HG03045 (cell line): Measurements from ENCODE around the gene AQP12A.

ENCODE experiments used
- ATAC-seq: cut with Tn5 transposase; IDR thresholded peaks from one replicate; pipeline ENCODE4 v1.9.1; 2021; ENCODE audit warnings: mild to moderate bottlenecking, moderate library complexity; ENCODE audit not compliant: unreplicated experiment

Gene AQP12A

GRCh38 chr2:240722376-240722775 lies 30.7 kb downstream of the AQP12A start:
- ATAC-seq = no peak

GRCh38 chr2:240722796-240723735 lies 31.4 kb downstream of the AQP12A start:
- no peak for ATAC-seq

- no peak for ATAC-seq
Measured at GRCh38 chr2:240723851-240724250, 32.2 kb downstream of the AQP12A start.

GRCh38 chr2:240724431-240724830 lies 32.8 kb downstream of the AQP12A start:
- ATAC-seq = no peak

- no peak for ATAC-seq
Measured at GRCh38 chr2:240725266-240725665, 33.6 kb downstream of the AQP12A start.

GRCh38 chr2:240725671-240726070 lies 34.0 kb downstream of the AQP12A start:
- no peak for ATAC-seq

GRCh38 chr2:240726876-240727275 lies 35.2 kb downstream of the AQP12A start:
- ATAC-seq = no peak

- no peak for ATAC-seq
Measured at GRCh38 chr2:240727439-240727838, 35.8 kb downstream of the AQP12A start.

GRCh38 chr2:240727913-240728312 lies 36.2 kb downstream of the AQP12A start:
- ATAC-seq = no peak

- ATAC-seq = no peak
Measured at GRCh38 chr2:240728361-240728760, 36.7 kb downstream of the AQP12A start.

- ATAC-seq = no peak
Measured at GRCh38 chr2:240728827-240729226, 37.2 kb downstream of the AQP12A start.

GRCh38 chr2:240730501-240731177 lies 39.0 kb downstream of the AQP12A start:
- ATAC-seq = no peak

GRCh38 chr2:240731178-240731545 lies 39.5 kb downstream of the AQP12A start:
- ATAC-seq = no peak

GRCh38 chr2:240732184-240732583 lies 40.5 kb downstream of the AQP12A start:
- ATAC-seq = no peak

- no peak for ATAC-seq
Measured at GRCh38 chr2:240732911-240733622, 41.4 kb downstream of the AQP12A start.

GRCh38 chr2:240733803-240734495 lies 42.3 kb downstream of the AQP12A start:
- ATAC-seq = no peak

GRCh38 chr2:240734756-240735155 lies 43.1 kb downstream of the AQP12A start:
- no peak for ATAC-seq

GRCh38 chr2:240735476-240735875 lies 43.8 kb downstream of the AQP12A start:
- no peak for ATAC-seq

- ATAC-seq = no peak
Measured at GRCh38 chr2:240736281-240737250, 44.9 kb downstream of the AQP12A start.

GRCh38 chr2:240737512-240737911 lies 45.8 kb downstream of the AQP12A start:
- no peak for ATAC-seq
